Smooth muscle cell (in vitro differentiated cells): ENCODE measurements around the gene CDPF1. TPM values are rescaled to one million over a fixed set of nuclear protein-coding genes. Genes with fewer than 3 reads are reported as not detected.

Experiments used
- DNase-seq: peaks from one replicate; lab custom pipeline; 2025; ENCODE audit not compliant: unreplicated experiment; lab: John Stamatoyannopoulos, UW
- H2AFZ ChIP-seq: fragments of 200-600 bp; sonication (generic); 2 replicates; pipeline ENCODE4 v1.6.0; 2016; ENCODE audit warnings: antibody characterized with exemption, low read depth, mild to moderate bottlenecking
- H3F3A ChIP-seq: fragments of 200-600 bp; sonication (generic); 2 replicates; pipeline ENCODE4 v1.6.0; 2017; ENCODE audit warnings: antibody characterized with exemption, low read depth
- H3K27ac ChIP-seq: fragments of 200-600 bp; sonication (generic); 2 replicates; pipeline ENCODE4 v1.5.1; 2016; ENCODE audit warnings: low read depth, mild to moderate bottlenecking
- H3K27me3 ChIP-seq: fragments of 200-600 bp; sonication (generic); 2 replicates; pipeline ENCODE4 v1.6.1; 2016; ENCODE audit warnings: low read depth, mild to moderate bottlenecking
- H3K36me3 ChIP-seq: fragments of 200-600 bp; sonication (generic); 2 replicates; pipeline ENCODE4 v1.5.1; 2016; ENCODE audit warnings: low read depth
- H3K4me1 ChIP-seq: fragments of 200-600 bp; sonication (generic); 2 replicates; pipeline ENCODE4 v1.5.1; 2016; ENCODE audit warnings: low read depth
- H3K4me2 ChIP-seq: fragments of 200-600 bp; sonication (generic); 2 replicates; pipeline ENCODE4 v1.6.0; 2016; ENCODE audit warnings: mild to moderate bottlenecking
- H3K4me3 ChIP-seq: fragments of 200-600 bp; sonication (generic); 2 replicates; pipeline ENCODE4 v1.5.1; 2016; ENCODE audit warnings: mild to moderate bottlenecking
- H3K79me2 ChIP-seq: fragments of 200-600 bp; sonication (generic); 2 replicates; pipeline ENCODE4 v1.6.0; 2016; ENCODE audit warnings: low read depth, mild to moderate bottlenecking
- H3K9ac ChIP-seq: fragments of 200-600 bp; sonication (generic); 2 replicates; pipeline ENCODE4 v1.6.0; 2016; ENCODE audit warnings: low read depth
- H3K9me3 ChIP-seq: fragments of 200-600 bp; sonication (generic); replicated peaks from 2 replicates; pipeline ENCODE4 v1.5.1; 2016; ENCODE audit warnings: low read depth
- H4K20me1 ChIP-seq: fragments of 200-600 bp; sonication (generic); 2 replicates; pipeline ENCODE4 v1.6.0; 2016; ENCODE audit warnings: low read depth
- WGBS: methylation state at CpG from one replicate; pipeline ENCODE4 v1.1.7; 2016; ENCODE audit warnings: low lambda C conversion rate; 5-methylcytosine and 5-hydroxymethylcytosine counted together
- polyA plus RNA-seq: library from polyadenylated mRNA; unstranded; fragments of >200 nt; fragmentation: Nextera tagmentation; extraction: Ambion mirVana; gene quantifications from 2 replicates; pipeline ENCODE4 v1.2.1, GENCODE V29; 2016
- total RNA-seq: library from RNA; depleted of rRNA; stranded (reverse); fragments of >200 nt; gene quantifications from 2 replicates; pipeline ENCODE4 v1.2.3, GENCODE V29; 2014
- TF ChIP-seq, protein P1 (sequence below): fragments of 200-600 bp; sonication (generic); IDR thresholded peaks from 2 replicates; pipeline ENCODE4 v1.5.1; 2017; ENCODE audit warnings: borderline replicate concordance, mild to moderate bottlenecking, antibody characterized with exemption; ENCODE audit not compliant: insufficient read depth, poor library complexity, severe bottlenecking

Gene CDPF1
- total and polyA plus RNA-seq, 2 experiments from 2014 or later, result 9.6 to 11.6 TPM

DNA sequence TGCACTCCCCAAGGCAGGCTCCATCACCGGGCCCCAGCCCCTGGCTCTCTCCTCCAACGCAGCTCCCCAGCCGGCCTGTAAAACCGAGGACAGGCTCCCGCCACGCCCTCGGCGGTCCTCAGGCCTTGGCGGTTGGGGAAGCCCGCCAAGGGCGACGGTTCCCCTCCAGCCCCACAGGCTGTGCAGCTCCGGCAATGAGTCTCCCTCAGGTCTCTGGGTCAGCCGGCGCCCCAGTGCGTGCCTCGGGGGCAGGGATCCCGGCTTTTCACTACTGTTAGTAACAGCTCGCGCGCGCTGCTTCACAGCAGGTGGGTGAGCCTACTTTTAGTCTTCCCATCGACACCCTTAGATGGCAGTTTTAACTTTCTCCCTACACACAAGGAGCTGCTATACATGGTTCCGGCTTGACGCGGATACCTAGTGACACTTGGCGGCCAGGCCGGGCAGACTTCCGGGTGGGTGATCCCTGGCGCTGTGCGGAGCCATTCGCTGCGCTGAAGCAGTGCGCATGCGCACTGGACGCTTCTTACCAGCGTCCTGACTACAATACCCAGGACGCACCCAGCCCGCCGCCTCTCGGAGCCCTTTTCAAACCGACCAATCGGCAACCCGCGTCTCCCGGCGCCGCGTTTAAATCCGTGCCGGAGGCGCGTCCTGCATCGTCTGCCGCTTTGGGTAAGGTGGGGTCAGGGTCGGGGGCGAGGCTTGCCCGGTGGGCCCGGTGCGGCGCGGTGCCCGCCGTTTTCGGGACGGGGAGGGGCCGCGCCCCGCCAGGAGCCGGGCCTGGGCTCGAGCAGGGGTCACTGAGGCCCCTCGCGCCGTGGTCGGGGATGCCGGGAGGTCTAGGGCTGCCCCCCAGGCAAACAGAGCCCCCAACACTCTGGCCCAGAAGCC lies 46.4 kb upstream of the CDPF1 start, which contains the start of gene GTSE1:
Gene GTSE1, plus strand, starts transcription at position 614 of the 894 bp plus-strand sequence. CDS start 531 bp downstream, outside the sequence.
- TF ChIP-seq, protein P1, sequence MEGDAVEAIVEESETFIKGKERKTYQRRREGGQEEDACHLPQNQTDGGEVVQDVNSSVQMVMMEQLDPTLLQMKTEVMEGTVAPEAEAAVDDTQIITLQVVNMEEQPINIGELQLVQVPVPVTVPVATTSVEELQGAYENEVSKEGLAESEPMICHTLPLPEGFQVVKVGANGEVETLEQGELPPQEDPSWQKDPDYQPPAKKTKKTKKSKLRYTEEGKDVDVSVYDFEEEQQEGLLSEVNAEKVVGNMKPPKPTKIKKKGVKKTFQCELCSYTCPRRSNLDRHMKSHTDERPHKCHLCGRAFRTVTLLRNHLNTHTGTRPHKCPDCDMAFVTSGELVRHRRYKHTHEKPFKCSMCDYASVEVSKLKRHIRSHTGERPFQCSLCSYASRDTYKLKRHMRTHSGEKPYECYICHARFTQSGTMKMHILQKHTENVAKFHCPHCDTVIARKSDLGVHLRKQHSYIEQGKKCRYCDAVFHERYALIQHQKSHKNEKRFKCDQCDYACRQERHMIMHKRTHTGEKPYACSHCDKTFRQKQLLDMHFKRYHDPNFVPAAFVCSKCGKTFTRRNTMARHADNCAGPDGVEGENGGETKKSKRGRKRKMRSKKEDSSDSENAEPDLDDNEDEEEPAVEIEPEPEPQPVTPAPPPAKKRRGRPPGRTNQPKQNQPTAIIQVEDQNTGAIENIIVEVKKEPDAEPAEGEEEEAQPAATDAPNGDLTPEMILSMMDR, result no peak
- H3K27me3 ChIP-seq, result no peaks in the 10 kb centered on the region

DNA sequence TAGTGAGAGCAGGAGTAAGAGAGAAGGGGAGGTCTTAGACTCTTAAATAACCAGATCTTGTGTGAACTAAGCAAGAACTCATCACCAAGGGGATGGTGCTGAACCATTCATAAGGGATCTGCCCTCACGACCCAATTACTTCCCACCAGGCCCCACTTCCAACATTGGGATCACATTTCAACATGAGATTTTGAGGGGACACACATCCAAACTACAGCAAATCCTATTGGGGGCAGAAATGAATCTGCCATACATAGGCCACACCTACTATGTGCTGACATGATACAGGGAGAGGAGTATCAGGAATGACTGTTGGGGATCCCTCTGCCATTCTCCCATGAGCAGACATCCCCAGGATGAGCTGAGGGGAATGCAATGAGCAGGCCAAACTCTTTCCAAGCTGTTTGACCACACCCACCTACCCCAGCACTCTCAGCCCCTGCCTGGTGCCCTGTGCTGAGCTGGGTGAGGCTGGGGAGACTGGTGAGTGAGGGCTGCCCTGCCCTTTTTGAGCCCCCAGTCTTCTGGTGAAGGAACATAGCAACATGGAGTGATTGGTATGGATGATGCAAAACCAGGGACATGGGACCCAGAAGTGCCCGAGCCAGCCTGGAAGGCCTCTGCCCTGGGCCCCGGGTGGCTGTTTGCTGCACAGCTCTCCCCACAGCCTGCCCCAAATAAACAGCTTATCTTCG lies 45.3 kb upstream of the CDPF1 start:
- H3K4me3 ChIP-seq, result peak overlapping the region; percentile 73
- no peak overlapping the region for H2AFZ ChIP-seq
- H4K20me1 ChIP-seq, result no peaks in the 10 kb centered on the region
- H3K4me2 ChIP-seq, result peak overlapping the region; percentile 96
- DNase-seq, result no peak
- H3K27me3 ChIP-seq, result no peaks in the 10 kb centered on the region
- H3K79me2 ChIP-seq, result peaks cover 32% of the 10 kb centered on the region
- no peaks in the 10 kb centered on the region for H3F3A ChIP-seq
- no peak overlapping the region for H3K9ac ChIP-seq
- no peak overlapping the region for H3K27ac ChIP-seq
- H3K36me3 ChIP-seq, result no peaks in the 10 kb centered on the region
- peaks cover 4% of the 10 kb centered on the region for H3K4me1 ChIP-seq
- 80% methylated on average over 4 of the region's 4 CpGs for WGBS
- TF ChIP-seq, protein P1, result no peak
- H3K9me3 ChIP-seq, result no peaks in the 10 kb centered on the region

More for the DNA sequence above, 46.4 kb upstream of the CDPF1 start, which contains the start of gene GTSE1:
- no peaks in the 10 kb centered on the region for H3K36me3 ChIP-seq
- H3K27ac ChIP-seq, result peak within 1 kb of the TSS; percentile 34
- no peaks in the 10 kb centered on the region for H4K20me1 ChIP-seq
- H3F3A ChIP-seq, result no peaks in the 10 kb centered on the region
- peak within 1 kb of the TSS; percentile 87 for H2AFZ ChIP-seq
- H3K79me2 ChIP-seq, result peaks cover 39% of the 10 kb centered on the region
- under 1% methylated on average over 76 of the region's 76 CpGs for WGBS
- H3K4me2 ChIP-seq, result peak within 1 kb of the TSS; percentile 96
- peak within 1 kb of the TSS; percentile 58 for H3K9ac ChIP-seq
- peaks cover 4% of the 10 kb centered on the region for H3K4me1 ChIP-seq
- no peaks in the 10 kb centered on the region for H3K9me3 ChIP-seq
- DNase-seq, result peak; percentile 81
- peak within 1 kb of the TSS; percentile 73 for H3K4me3 ChIP-seq

DNA sequence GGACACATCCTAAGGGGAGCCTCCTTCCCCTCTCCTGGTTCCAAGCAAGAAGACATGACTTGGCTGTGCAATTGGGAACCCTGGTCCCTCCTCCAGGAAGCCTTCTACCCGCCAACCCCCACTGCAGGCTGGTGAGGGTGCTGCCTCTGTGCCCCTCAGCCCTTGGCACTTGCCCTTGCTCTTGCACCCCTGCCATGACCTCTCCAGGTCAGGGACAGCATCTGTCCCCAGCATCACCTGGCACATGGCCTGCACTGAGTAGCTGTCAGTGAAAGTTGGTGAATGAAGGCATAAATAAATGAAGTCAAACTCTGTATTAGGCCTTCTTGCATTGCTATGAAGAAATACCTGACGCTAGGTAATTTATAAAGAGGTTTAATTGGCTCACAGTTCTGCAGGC lies 44.7 kb upstream of the CDPF1 start:
- Histone ChIP-seq H3F3A (no peaks in the 10 kb centered on the region), H3K79me2 (peaks cover 26% of the 10 kb centered on the region), H3K27me3 (no peaks in the 10 kb centered on the region), H3K9ac (no peak overlapping the region), H3K4me2 (no peak overlapping the region), H3K9me3 (no peaks in the 10 kb centered on the region), H3K27ac (no peak overlapping the region), H3K4me3 (no peak overlapping the region), H4K20me1 (no peaks in the 10 kb centered on the region), H3K36me3 (no peaks in the 10 kb centered on the region), H2AFZ (no peak overlapping the region), H3K4me1 (peaks cover 4% of the 10 kb centered on the region)
- 97% methylated on average over 2 of the region's 2 CpGs for WGBS
- no peak for DNase-seq
- TF ChIP-seq, protein P1, result no peak
